Measurements from ENCODE around the gene GBA2. TPM values are rescaled to one million over a fixed set of nuclear protein-coding genes. Genes with fewer than 3 reads are reported as not detected.
A peak's percentile ranks its signal among the peaks of the same experiment; 100 is the strongest.

The GBA2 gene
- total RNA-seq, 1 donor from 2014 or later = 48.9 TPM

DNA sequence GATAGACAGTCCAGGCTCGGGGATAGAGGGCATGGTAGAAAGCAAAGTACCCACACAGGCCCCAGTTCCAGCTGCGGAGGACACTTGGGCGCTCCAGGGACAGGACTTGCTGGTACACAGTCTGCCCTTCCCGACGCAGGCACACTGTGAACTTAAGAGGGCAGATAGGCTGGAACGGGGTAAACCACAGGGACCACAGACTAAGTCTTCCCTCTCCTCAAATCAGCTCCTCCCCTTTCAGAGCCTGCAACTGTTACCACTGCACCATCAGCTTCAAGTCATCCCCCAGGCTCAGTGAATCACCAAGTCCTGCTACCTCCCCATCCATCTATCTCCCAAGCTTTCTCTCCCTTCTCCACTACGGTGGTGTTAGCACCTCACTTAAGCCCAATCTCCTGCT lies 7.3 kb downstream of the GBA2 start:
- no peak for FAIRE-seq
- DNase-seq (ENCODE audit: low spot score in 2 of 2) = no peak

DNA sequence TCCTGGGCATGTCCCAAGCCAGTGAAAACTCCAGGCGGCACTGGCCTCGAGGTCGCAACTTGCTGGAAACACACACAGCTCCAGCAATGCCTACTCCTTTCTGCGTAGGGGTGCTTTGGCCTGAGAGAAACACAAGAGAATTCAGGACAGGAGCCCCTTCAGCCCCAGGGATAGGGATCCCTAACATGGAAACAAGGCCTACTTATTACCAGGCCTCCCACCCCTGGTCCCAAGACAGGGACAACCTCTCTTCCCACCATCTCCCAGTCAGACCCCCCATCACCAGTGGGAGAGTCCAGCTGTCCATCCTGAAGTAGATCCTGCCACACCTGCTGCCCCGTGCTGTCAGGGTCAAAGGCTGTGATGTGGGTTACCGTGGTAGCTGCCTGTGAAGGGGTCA lies 8.8 kb downstream of the GBA2 start:
- no peak for FAIRE-seq

DNA sequence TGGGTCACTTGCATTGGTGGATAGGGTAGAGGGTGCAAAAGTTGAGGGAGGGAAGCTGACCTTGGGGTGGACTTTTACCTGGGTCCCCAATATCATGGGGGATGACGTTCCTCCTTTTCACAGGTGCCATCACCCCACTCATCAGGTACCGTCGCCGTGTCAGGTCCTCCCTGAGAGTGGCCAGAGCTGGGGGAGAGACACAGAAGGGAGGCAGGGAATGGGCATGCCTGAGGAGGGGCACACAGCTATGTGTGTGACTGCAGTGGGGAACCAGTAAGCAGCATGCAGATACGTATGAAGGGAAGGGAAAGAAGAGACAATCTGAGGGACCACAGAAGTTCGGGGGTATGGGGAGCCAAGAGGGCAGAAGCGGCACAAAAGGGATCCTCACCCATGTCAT lies 10.1 kb downstream of the GBA2 start:
- no peak for DNase-seq (ENCODE audit: low spot score in 2 of 2)
- no peak for FAIRE-seq

More for the DNA sequence above, 8.8 kb downstream of the GBA2 start:
- no peak for DNase-seq (ENCODE audit: low spot score in 2 of 2)

- DNase-seq (ENCODE audit: low spot score in 2 of 2) = no peak
Measured at GRCh38 chr9:35738186-35738585, 10.8 kb downstream of the GBA2 start.

DNA sequence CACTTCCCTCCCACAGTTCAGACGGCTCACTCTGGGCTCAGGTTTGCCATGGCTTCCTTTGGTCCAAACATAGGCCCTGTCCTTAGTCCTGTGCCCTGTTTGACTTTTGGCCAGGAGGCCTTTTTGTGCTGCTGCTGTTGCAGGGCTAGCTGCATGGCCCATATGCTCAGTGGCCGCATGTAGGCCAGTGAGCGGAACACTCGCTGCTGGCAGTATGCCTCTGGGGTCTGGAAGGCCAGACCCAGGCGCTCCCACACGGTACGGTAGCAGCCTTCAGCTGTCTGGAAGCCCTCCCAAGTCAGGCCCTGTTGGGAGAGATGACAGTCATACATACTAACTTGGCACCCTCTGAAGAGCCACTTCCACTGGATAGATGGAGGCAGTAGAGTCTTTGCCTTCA lies 11.9 kb downstream of the GBA2 start:
- no peak for FAIRE-seq

More at GRCh38 chr9:35738186-35738585, 10.8 kb downstream of the GBA2 start:
- no peak for FAIRE-seq

DNA sequence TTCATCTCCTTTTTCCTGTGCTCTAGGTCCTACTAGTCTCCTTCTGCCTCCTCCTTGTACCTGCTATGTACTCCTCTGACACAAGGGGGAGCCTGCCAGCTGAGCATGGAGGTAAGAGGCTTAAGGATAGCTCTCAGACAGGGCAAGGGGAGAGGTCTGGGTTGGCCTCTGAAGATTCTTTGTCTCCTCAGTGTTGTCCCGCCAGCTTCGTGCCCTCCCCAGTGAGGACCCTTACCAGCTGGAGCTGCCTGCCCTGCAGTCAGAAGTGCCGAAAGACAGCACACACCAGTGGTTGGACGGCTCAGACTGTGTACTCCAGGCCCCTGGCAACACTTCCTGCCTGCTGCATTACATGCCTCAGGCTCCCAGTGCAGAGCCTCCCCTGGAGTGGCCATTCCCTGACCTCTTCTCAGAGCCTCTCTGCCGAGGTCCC lies 12.8 kb downstream of the GBA2 start:
- FAIRE-seq (no peak), DNase-seq (ENCODE audit: low spot score in 2 of 2) (peak in 1 of 2 donors; percentile 57)

More for the DNA sequence above, 11.9 kb downstream of the GBA2 start:
- no peak for DNase-seq (ENCODE audit: low spot score in 2 of 2)

DNA sequence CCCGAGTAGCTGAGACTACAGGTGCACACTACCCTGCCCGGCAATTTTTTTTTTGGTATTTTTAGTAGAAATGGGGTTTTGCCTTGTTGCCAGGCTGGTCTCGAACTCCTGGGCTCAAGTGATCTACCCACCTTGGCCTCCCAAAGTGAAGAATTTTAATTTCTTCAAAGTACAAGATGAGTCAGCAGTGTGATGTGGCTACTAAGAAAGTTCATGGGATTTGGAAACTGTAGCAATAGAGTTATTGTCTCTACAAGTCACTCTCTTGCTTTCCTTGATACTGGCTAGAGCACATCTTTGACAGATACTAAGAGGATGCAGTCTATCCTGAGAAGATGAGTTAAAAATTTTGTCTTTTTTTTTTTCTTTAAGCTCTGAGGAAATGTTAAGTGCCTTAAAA lies 14.9 kb downstream of the GBA2 start:
- DNase-seq (ENCODE audit: low spot score in 2 of 2) (no peak), FAIRE-seq (no peak)

DNA sequence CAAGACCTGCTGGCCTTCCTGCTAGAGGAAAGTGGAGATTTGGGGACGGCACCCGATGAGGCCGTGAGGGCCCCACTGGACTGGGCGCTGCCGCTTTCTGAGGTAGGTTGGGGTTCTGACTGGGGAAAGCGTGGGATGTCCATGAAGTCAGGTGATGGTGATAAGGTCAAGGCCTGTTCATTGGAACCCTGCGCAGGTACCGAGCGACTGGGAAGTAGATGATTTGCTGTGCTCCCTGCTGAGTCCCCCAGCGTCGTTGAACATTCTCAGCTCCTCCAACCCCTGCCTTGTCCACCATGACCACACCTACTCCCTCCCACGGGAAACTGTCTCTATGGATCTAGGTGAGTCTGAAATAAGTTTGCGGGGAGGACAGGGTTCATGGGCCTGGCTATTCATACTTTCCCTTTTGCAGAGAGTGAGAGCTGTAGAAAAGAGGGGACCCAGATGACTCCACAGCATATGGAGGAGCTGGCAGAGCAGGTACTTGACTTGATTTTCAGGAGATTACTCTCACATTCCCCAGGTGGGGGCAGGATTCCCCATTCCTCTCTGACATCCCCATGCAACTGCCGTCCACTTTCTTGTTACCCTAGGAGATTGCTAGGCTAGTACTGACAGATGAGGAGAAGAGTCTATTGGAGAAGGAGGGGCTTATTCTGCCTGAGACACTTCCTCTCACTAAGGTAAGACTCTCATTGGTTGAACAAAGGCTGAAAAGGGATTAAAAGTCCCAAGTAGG lies 16.1 kb downstream of the GBA2 start:
- FAIRE-seq (no peak), DNase-seq (ENCODE audit: low spot score in 2 of 2) (peak in 1 of 2 donors; percentile 25)

DNA sequence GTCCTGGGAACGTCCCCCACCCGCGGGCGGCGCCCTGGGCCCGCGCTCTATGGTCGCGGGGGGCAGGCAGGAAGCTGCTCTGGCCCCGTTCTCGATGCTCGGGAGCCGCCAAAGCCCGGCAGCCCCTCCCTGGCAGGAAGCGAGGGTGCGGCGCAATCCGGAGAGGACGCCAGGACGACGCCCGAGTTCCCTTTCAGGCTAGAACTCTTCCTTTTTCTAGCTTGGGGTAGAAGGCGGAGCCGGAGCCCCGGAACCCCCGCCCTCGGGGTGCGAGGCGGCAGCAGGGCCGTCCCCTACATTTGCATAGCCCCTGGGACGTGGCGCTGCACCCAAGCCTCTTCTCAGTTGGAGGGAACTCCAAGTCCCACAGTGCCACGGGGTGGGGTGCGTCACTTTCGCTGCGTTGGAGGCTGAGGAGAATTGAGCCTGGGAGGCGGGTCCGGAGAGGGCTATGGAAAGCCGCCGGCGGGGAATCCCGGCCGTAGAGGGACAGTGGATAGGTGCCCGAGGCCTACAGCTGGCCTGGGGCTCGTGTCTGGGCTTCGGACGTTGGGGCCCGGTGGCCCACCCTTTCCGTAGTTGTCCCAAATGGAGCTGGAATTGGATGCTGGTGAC lies 16.7 kb downstream of the GBA2 start, which contains the start of the genes CREB3 and TLN1:
TSS of gene CREB3 (plus strand) at position 482 of the 615 bp plus-strand sequence. CDS start at position 589, 107 bp downstream.
TSS of gene TLN1 (minus strand) at position 11 of the 615 bp plus-strand sequence. CDS start 6,501 bp downstream, outside the sequence.
- DNase-seq (ENCODE audit: low spot score in 2 of 2) (peak; percentile 94 to 96), FAIRE-seq (no peak)

DNA sequence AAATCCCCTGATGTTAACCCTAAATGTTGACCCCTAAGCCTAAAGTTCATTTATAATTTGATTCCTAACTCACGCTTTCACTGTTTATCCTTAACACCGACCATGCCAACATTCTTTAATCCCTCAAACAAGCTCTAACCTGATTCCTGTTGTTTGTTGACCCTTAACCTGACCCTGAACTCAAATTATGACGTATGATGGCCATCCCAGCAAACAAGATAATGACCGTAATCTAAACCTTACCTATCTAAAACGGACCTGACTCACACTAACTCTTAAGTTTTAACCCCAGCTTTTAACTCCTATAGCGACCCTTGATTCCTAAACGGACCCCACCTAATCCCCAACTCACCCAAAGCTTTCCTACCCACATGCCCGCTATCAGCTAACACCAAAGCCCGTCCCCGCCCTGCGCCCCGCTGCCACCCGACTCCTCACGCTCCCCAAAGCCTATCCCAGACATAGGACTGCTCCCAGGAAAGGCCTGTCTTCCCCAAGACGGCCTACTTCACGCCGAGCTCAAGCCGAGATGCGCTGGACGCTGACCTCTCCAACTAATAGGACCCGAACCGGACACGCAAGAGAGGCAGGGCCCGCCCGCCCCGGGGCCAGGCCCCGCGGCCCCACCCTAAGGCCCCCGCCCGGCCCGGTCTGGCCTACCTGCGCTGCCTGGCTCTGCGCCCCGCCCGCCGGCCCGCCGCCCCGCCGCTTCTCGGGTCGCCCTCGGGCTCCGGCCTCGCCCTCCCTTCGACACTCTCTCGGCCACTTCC lies 17.4 kb downstream of the GBA2 start:
- DNase-seq (ENCODE audit: low spot score in 2 of 2) = peak in 1 of 2 donors; percentile 33
- no peak for FAIRE-seq

GRCh38 chr9:35730486-35730854 lies 18.6 kb downstream of the GBA2 start:
- FAIRE-seq = no peak
- no peak for DNase-seq (ENCODE audit: low spot score in 2 of 2)

GRCh38 chr9:35729700-35730485 lies 19.1 kb downstream of the GBA2 start:
- FAIRE-seq (no peak), DNase-seq (ENCODE audit: low spot score in 2 of 2) (no peak)

- DNase-seq (ENCODE audit: low spot score in 2 of 2) (no peak), FAIRE-seq (no peak)
Measured at GRCh38 chr9:35729101-35729500, 19.9 kb downstream of the GBA2 start.

DNA sequence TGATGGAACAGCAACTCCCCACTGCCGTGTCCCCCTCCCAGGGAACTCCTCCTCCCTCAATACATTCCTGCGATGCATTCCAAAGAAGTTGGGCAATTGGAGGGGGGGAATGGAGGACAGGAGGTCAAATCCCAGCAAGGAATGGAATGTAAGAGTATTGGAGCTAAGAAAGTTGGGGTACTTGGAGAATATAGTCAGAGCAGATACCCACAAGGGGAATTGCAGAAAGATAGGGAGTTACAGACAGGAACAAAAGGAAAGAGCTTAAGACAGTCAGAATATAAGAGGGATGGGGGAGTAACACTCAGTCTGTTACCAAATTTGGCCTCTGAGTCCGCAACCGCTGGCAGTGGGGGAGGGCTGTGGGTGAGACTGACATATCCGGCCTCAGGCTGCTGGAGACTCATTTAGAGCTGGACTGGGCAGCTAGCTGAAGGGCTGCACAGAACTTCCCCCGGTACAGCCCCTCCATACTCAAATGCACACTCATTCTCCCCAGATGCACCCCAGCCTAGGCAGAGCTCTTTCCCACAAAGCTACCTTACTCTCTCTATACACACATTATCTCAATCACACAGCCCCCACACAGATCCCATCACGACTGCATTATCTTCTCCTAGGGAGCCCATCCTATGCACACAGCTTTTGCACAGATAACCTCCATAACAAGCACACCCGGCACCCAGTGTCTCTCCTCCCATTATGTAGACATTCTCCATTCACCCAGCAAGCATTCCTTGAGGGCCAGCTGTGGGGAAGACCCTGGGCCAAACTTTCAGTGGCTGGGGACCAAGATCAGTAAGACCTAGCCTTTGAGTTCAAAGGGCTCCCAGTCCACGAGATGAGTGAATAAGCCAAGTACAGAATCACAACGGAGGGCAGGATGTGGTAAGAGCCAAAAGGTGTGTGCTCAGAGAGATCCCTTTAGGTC lies 20.7 kb downstream of the GBA2 start:
- FAIRE-seq (no peak), DNase-seq (ENCODE audit: low spot score in 2 of 2) (no peak)

- FAIRE-seq (no peak), DNase-seq (ENCODE audit: low spot score in 2 of 2) (no peak)
Measured at GRCh38 chr9:35727676-35728040, 21.4 kb downstream of the GBA2 start.

GRCh38 chr9:35726931-35727330 lies 22.1 kb downstream of the GBA2 start:
- DNase-seq (ENCODE audit: low spot score in 2 of 2) = no peak
- FAIRE-seq = no peak

- DNase-seq (ENCODE audit: low spot score in 2 of 2) = no peak
- no peak for FAIRE-seq
Measured at GRCh38 chr9:35725362-35725761, 23.7 kb downstream of the GBA2 start.

DNA sequence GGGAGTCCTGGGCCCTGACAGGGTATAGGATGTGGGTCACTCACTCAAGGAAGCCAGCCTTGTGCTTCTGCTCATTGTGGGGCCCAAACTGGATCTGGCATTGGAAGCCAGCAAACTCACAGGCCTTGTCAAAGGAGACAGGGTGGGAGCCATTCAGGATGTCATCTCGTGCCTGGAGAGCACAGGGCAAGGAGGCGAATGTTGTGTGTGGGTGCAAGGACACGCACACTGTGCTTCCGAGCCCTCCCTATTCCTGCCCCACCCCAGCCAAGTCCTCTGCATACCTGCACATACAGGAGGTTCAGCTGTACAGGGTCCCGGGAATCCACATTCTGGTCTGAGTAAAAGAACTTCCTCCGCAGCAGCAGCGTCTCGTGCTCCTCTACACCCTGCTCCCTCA lies 25.1 kb downstream of the GBA2 start:
- FAIRE-seq (no peak), DNase-seq (ENCODE audit: low spot score in 2 of 2) (no peak)

DNA sequence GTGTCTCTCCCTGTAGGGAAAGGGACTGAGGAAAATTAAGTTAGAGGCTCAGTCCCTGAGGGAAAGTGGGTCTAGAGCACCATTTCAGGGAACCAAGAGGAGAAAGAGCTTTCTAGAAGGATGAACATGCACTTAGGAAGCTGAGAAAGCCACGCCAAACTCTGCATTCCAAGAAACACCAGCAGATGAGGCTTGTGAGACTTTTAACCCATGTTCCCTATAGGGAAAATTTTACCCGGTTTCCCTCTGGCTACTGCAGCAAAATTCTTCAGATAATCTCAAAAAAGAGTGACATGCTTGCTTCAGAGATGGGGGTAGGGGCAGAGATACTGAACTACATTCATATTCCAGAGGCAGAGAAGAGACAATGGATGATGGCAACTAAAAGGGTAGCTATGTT lies 25.6 kb downstream of the GBA2 start:
- DNase-seq (ENCODE audit: low spot score in 2 of 2) (no peak), FAIRE-seq (no peak)

All from frontal cortex (tissue), 4 donors.